22Rv1 (cell line): Measurements from ENCODE around the gene NAA16.

Source experiments
- ZFX ChIP-seq: fragments of 450-650 bp; IDR thresholded peaks from 2 replicates; pipeline ENCODE4 v1.6.1; 2017; ENCODE audit warnings: antibody characterized with exemption, borderline replicate concordance
- TF ChIP-seq, protein P1 (sequence below): fragments of 450-650 bp; IDR thresholded peaks from 2 replicates; pipeline ENCODE4 v1.5.1; 2017; ENCODE audit warnings: mild to moderate bottlenecking

DNA sequence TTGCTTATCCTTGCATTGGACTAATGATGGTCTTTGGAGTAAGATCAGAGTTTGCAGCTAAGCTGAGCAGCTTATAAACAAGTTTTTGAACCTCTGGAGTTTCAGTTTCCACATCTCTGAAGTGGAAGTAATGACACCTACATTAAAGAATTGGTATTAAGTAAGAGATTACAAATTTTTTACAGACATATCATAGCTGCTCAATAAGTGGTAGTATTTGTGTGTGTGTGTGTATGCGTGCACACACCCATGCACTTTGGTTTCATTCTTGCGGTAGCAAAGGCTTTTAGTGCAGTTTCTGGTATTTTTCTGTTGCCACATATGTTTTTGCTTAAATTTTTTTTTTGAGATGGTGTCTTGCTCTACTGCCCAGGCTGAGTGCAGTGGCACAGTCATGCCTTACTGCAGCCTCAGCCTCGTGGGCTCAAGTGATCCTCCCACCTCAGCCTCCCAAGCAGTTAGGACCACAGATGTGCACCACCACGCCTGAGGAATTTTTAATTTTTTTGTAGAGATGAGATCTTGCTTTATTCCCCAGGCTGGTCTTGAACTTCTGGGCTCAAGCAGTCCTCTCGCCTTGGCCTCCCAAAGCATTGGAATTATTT is 4.5 kb downstream of the NAA16 start:
- no peak for TF ChIP-seq ZFX
- TF ChIP-seq, protein P1, sequence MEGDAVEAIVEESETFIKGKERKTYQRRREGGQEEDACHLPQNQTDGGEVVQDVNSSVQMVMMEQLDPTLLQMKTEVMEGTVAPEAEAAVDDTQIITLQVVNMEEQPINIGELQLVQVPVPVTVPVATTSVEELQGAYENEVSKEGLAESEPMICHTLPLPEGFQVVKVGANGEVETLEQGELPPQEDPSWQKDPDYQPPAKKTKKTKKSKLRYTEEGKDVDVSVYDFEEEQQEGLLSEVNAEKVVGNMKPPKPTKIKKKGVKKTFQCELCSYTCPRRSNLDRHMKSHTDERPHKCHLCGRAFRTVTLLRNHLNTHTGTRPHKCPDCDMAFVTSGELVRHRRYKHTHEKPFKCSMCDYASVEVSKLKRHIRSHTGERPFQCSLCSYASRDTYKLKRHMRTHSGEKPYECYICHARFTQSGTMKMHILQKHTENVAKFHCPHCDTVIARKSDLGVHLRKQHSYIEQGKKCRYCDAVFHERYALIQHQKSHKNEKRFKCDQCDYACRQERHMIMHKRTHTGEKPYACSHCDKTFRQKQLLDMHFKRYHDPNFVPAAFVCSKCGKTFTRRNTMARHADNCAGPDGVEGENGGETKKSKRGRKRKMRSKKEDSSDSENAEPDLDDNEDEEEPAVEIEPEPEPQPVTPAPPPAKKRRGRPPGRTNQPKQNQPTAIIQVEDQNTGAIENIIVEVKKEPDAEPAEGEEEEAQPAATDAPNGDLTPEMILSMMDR: no peak
